HCT116 (cell line): ENCODE measurements around the gene MYO7A. TPM values are rescaled to one million over a fixed set of nuclear protein-coding genes. Genes with fewer than 3 reads are reported as not detected.

Source experiments
- ATAC-seq: fragments of 200-7000 bp; cut with Tn5 transposase; 2 replicates; pipeline ENCODE4 v1.9.1; 2020; ENCODE audit warnings: mild to moderate bottlenecking, moderate library complexity
- BruUV-seq: library from RNA; stranded (reverse); fragments of 400-500 nt; replicated peaks from 2 replicates; lab custom pipeline; 2021; lab: Mats Ljungman, UMichigan
- CTCF ChIA-PET: fragments of 300-600 bp; sonication (Branson Sonifier 250); formaldehyde crosslinking; loops from one replicate; lab custom pipeline; 2021; ENCODE audit warnings: antibody characterized with exemption; lab: Charles Lee
- POLR2A ChIA-PET: fragments of 300-600, 350-600 bp; sonication (Branson Sonifier 250); formaldehyde crosslinking; loops from one replicate; lab custom pipeline; 2021; ENCODE audit warnings: antibody characterized with exemption; lab: Charles Lee
- RAD21 ChIA-PET, 2 experiments: fragments of 300-600 bp; sonication (Branson Sonifier 250); formaldehyde crosslinking; loops; one replicate each; lab custom pipeline; 2023; ENCODE audit warnings: low total read pairs in 2 of 2; ENCODE audit not compliant: uncharacterized antibody in 2 of 2, unreplicated experiment in 2 of 2, low non-redundant PET in 1 of 2; lab: Charles Lee
- DNase-seq: peaks from one replicate; pipeline ENCODE4 v3.0.0-alpha.2; 2010; ENCODE audit warnings: low read depth, low spot score
- H2AFZ ChIP-seq: fragments of 200-600 bp; shearing (Covaris generic), sonication (generic); 2 replicates; pipeline ENCODE4 v1.6.1; 2017; ENCODE audit warnings: low read depth, mixed run types, mixed read lengths, antibody characterized with exemption, low read length; ENCODE audit not compliant: poor library complexity, severe bottlenecking
- H3K27ac ChIP-seq: 2 replicates; pipeline ENCODE4 v1.5.1; 2012; ENCODE audit warnings: low read depth, low read length
- H3K27me3 ChIP-seq: fragments of 200-600 bp; sonication (generic); 2 replicates; pipeline ENCODE4 v1.6.1; 2016; ENCODE audit warnings: mixed run types, low read length, mixed read lengths; ENCODE audit not compliant: insufficient read depth
- H3K36me3 ChIP-seq, 2 experiments: fragments of 200-500 bp in 1 of 2; fragments of 200-600 bp in 1 of 2; sonication (Bioruptor generic) in 1 of 2; sonication (generic) in 1 of 2; 2 replicates each; pipeline versions ENCODE4 v1.5.1 to v1.6.1; 2014 to 2016; ENCODE audit warnings: low read length in 2 of 2, inconsistent platforms in 1 of 2, mixed read lengths in 1 of 2, mixed run types in 1 of 2; ENCODE audit not compliant: insufficient read depth in 2 of 2, control insufficient read depth in 1 of 2
- H3K4me1 ChIP-seq, 2 experiments: fragments of 200-600 bp in 1 of 2; sonication (generic) in 1 of 2; 2 replicates each; pipeline versions ENCODE4 v1.5.1 to v1.6.1; 2012 to 2017; ENCODE audit warnings: low read length in 2 of 2, inconsistent platforms in 1 of 2, mild to moderate bottlenecking in 1 of 2, mixed read lengths in 1 of 2, mixed run types in 1 of 2, moderate library complexity in 1 of 2; ENCODE audit not compliant: insufficient read depth in 2 of 2, control insufficient read depth in 1 of 2
- H3K4me2 ChIP-seq: fragments of 200-600 bp; sonication (generic); 2 replicates; pipeline ENCODE4 v1.6.1; 2017; ENCODE audit warnings: mixed run types, low read length, mixed read lengths
- H3K4me3 ChIP-seq, 2 experiments: fragments of 200-600 bp in 1 of 2; sonication (generic) in 1 of 2; replicated peaks in 1 of 2; 2 replicates each; pipeline ENCODE4 v1.5.1; 2011 to 2016; ENCODE audit warnings: low read length in 2 of 2, control low read depth in 1 of 2, low read depth in 1 of 2, mild to moderate bottlenecking in 1 of 2, mixed read lengths in 1 of 2, mixed run types in 1 of 2
- H3K79me2 ChIP-seq: fragments of 200-600 bp; sonication (generic); 2 replicates; pipeline ENCODE4 v1.6.1; 2017; ENCODE audit warnings: mild to moderate bottlenecking, mixed run types, low read length, moderate library complexity, mixed read lengths; ENCODE audit not compliant: insufficient read depth
- H3K9ac ChIP-seq: fragments of 200-600 bp; sonication (generic); 2 replicates; pipeline ENCODE4 v1.6.1; 2016; ENCODE audit warnings: low read length, mixed read lengths
- H3K9me2 ChIP-seq: fragments of 200-600 bp; sonication (generic), shearing (Covaris generic); 2 replicates; pipeline ENCODE4 v1.6.1; 2017; ENCODE audit warnings: mixed run types, mild to moderate bottlenecking, moderate library complexity; ENCODE audit not compliant: insufficient read depth
- H3K9me3 ChIP-seq, 2 experiments: fragments of 200-500 bp in 1 of 2; fragments of 200-600 bp in 1 of 2; sonication (Bioruptor generic) in 1 of 2; sonication (generic) in 1 of 2; 2 replicates each; pipeline ENCODE4 v1.6.1; 2014 to 2017; ENCODE audit warnings: low read length in 2 of 2, mixed read lengths in 2 of 2, inconsistent platforms in 1 of 2, low read depth in 1 of 2, mild to moderate bottlenecking in 1 of 2, mixed run types in 1 of 2, moderate library complexity in 1 of 2; ENCODE audit not compliant: control insufficient read depth in 1 of 2, insufficient read depth in 1 of 2
- H4K20me1 ChIP-seq: fragments of 200-600 bp; sonication (generic), shearing (Covaris generic); 2 replicates; pipeline ENCODE4 v1.6.1; 2017; ENCODE audit warnings: mixed run types, mild to moderate bottlenecking, moderate library complexity; ENCODE audit not compliant: insufficient read depth
- CBX3 ChIP-seq: IDR thresholded peaks from 2 replicates; pipeline ENCODE4 v1.6.1; 2012; ENCODE audit warnings: low read depth
- ELF1 ChIP-seq: IDR thresholded peaks from 2 replicates; pipeline ENCODE4 v1.6.1; 2012; ENCODE audit warnings: low read depth, borderline replicate concordance
- EZH2 ChIP-seq: fragments of 200-600 bp; sonication (generic); IDR thresholded peaks from 2 replicates; pipeline ENCODE4 v1.6.1; 2017; ENCODE audit warnings: antibody characterized with exemption, mixed run types
- EZH2phosphoT487 ChIP-seq: fragments of 200-600 bp; IDR thresholded peaks from 2 replicates; pipeline ENCODE4 v1.6.1; 2018; ENCODE audit warnings: antibody characterized with exemption, borderline replicate concordance
- FOSL1 ChIP-seq: IDR thresholded peaks from 2 replicates; pipeline ENCODE4 v1.6.1; 2012; ENCODE audit warnings: low read depth
- JUND ChIP-seq: IDR thresholded peaks from 2 replicates; pipeline ENCODE4 v1.6.1; 2012
- POLR2AphosphoS5 ChIP-seq: IDR thresholded peaks from 2 replicates; pipeline ENCODE4 v1.6.1; 2011; ENCODE audit warnings: mild to moderate bottlenecking, low read depth, low read length, moderate library complexity
- SP1 ChIP-seq: IDR thresholded peaks from 2 replicates; pipeline ENCODE4 v1.6.1; 2012; ENCODE audit warnings: low read depth
- SRF ChIP-seq: IDR thresholded peaks from 2 replicates; pipeline ENCODE4 v1.6.1; 2012; ENCODE audit warnings: low read depth
- TCF7L2 ChIP-seq: IDR thresholded peaks from 2 replicates; pipeline ENCODE4 v1.7.0; 2011; ENCODE audit warnings: borderline replicate concordance, inconsistent platforms; ENCODE audit not compliant: insufficient read depth, insufficient read length; ENCODE audit errors: extremely low read depth
- ZFX ChIP-seq: fragments of 450-650 bp; IDR thresholded peaks from 2 replicates; pipeline ENCODE4 v1.6.1; 2017
- ZNF274 ChIP-seq: fragments of 200-500 bp; sonication (Bioruptor generic); IDR thresholded peaks from 2 replicates; pipeline ENCODE4 v1.6.1; 2014; ENCODE audit warnings: mild to moderate bottlenecking, low read depth, low read length, inconsistent platforms
- intact Hi-C: fragments of 100-400 bp; cut with micrococcal nuclease; formaldehyde crosslinking; loops from 2 replicates; pipeline ENCODE4 v1.10.0; 2022
- total RNA-seq: library from RNA; stranded (reverse); gene quantifications from one replicate; pipeline ENCODE4 v1.2.1, GENCODE V29; 2021; ENCODE audit not compliant: unreplicated experiment
- TF ChIP-seq, protein P1 (sequence below), 3 experiments: fragments of 200-600 bp in 1 of 3; sonication (generic) in 1 of 3; IDR thresholded peaks in 2 of 3; conservative IDR thresholded peaks in 1 of 3; 2 replicates each; pipeline ENCODE4 v1.5.1; 2012 to 2017; ENCODE audit warnings: low read depth in 2 of 3, low read length in 2 of 3, antibody characterized with exemption in 1 of 3, borderline replicate concordance in 1 of 3, control low read depth in 1 of 3, mild to moderate bottlenecking in 1 of 3, mixed read lengths in 1 of 3, mixed run types in 1 of 3, moderate library complexity in 1 of 3; ENCODE audit not compliant: insufficient read depth in 1 of 3
- TF ChIP-seq, protein P2 (sequence below): IDR thresholded peaks from 2 replicates; pipeline ENCODE4 v1.6.1; 2012; ENCODE audit warnings: low read depth
- TF ChIP-seq, protein P3 (sequence below): IDR thresholded peaks from 2 replicates; pipeline ENCODE4 v1.6.1; 2011; ENCODE audit warnings: mild to moderate bottlenecking, low read length, moderate library complexity; ENCODE audit not compliant: insufficient replicate concordance; ENCODE audit errors: extremely low read depth
- TF ChIP-seq, protein P4 (sequence below): IDR thresholded peaks from 2 replicates; pipeline ENCODE4 v1.6.1; 2012
- TF ChIP-seq, protein P5 (sequence below): IDR thresholded peaks from 2 replicates; pipeline ENCODE4 v1.6.1; 2012

The MYO7A gene
- total RNA-seq, 1 experiment from 2014 or later, result 1.8 TPM

DNA sequence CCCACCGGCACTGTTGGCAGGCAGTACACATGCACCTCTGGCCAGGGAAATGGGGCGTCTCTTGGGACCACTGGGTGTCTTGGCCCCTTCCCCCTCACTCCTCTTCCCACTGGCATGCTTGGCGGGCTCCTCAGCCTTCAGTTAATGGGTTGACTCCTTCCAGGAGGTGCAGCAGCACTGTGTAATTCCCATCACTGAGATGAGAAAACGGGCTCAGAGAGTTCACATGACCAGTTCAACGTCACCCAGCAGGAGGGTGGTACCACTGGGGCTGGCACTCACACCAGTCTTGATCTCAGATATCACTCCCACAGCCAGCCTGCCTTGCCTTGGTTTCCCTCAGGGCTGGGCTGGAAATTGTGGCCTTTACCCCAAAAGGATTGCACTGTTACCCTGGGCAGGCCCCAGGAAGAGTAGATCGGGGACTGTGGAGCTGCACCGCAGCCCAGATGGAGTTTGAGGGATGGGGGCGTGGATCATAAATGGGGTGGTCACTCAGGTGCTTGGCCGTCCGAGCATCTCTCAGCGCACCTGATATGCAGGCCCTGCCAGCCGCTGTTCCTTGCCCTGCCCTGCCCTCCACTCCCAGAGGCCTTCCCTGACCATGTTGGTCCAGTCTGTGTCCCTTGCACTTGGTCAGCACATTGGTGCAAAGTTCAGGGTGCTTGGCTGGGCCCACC, 44.3 kb upstream of the MYO7A start:
- H3K4me1 ChIP-seq, result 0 out of 4 replicates have a peak, but pooled peaks cover 0 to 2% of the 10 kb centered on the region in 2 experiments
- DNase-seq, result no peak
- no peaks in the 10 kb centered on the region for H3K9me2 ChIP-seq
- H3K9me3 ChIP-seq, result no peaks in the 10 kb centered on the region
- no peak overlapping the region for H2AFZ ChIP-seq
- H3K4me3 ChIP-seq, result no peak overlapping the region
- intact Hi-C loops, result no loop called here
- no peaks in the 10 kb centered on the region for H3K79me2 ChIP-seq
- no peak overlapping the region for H3K4me2 ChIP-seq
- no peaks in the 10 kb centered on the region for H3K36me3 ChIP-seq
- no peak overlapping the region for H3K27ac ChIP-seq
- CTCF ChIA-PET, result no interaction called here
- H3K27me3 ChIP-seq, result no peaks in the 10 kb centered on the region
- no TSS peak for BruUV-seq
- POLR2A ChIA-PET, result no interaction called here
- RAD21 ChIA-PET, result no interaction called here
- no peak for TF ChIP-seq TCF7L2
- no peak for TF ChIP-seq SP1
- TF ChIP-seq SRF, result no peak
- TF ChIP-seq, protein P1, sequence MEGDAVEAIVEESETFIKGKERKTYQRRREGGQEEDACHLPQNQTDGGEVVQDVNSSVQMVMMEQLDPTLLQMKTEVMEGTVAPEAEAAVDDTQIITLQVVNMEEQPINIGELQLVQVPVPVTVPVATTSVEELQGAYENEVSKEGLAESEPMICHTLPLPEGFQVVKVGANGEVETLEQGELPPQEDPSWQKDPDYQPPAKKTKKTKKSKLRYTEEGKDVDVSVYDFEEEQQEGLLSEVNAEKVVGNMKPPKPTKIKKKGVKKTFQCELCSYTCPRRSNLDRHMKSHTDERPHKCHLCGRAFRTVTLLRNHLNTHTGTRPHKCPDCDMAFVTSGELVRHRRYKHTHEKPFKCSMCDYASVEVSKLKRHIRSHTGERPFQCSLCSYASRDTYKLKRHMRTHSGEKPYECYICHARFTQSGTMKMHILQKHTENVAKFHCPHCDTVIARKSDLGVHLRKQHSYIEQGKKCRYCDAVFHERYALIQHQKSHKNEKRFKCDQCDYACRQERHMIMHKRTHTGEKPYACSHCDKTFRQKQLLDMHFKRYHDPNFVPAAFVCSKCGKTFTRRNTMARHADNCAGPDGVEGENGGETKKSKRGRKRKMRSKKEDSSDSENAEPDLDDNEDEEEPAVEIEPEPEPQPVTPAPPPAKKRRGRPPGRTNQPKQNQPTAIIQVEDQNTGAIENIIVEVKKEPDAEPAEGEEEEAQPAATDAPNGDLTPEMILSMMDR (IDR thresholded peaks at IDR 0.05 in 2 of 3, conservative IDR thresholded peaks at IDR 0.05 in 1 of 3; ENCODE audit: borderline replicate concordance in 1 of 3, insufficient read depth in 1 of 3, low read depth in 2 of 3, low read length in 2 of 3), result no peak
- TF ChIP-seq, protein P2, sequence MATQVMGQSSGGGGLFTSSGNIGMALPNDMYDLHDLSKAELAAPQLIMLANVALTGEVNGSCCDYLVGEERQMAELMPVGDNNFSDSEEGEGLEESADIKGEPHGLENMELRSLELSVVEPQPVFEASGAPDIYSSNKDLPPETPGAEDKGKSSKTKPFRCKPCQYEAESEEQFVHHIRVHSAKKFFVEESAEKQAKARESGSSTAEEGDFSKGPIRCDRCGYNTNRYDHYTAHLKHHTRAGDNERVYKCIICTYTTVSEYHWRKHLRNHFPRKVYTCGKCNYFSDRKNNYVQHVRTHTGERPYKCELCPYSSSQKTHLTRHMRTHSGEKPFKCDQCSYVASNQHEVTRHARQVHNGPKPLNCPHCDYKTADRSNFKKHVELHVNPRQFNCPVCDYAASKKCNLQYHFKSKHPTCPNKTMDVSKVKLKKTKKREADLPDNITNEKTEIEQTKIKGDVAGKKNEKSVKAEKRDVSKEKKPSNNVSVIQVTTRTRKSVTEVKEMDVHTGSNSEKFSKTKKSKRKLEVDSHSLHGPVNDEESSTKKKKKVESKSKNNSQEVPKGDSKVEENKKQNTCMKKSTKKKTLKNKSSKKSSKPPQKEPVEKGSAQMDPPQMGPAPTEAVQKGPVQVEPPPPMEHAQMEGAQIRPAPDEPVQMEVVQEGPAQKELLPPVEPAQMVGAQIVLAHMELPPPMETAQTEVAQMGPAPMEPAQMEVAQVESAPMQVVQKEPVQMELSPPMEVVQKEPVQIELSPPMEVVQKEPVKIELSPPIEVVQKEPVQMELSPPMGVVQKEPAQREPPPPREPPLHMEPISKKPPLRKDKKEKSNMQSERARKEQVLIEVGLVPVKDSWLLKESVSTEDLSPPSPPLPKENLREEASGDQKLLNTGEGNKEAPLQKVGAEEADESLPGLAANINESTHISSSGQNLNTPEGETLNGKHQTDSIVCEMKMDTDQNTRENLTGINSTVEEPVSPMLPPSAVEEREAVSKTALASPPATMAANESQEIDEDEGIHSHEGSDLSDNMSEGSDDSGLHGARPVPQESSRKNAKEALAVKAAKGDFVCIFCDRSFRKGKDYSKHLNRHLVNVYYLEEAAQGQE, result no peak
- no peak for TF ChIP-seq FOSL1
- TF ChIP-seq, protein P3, sequence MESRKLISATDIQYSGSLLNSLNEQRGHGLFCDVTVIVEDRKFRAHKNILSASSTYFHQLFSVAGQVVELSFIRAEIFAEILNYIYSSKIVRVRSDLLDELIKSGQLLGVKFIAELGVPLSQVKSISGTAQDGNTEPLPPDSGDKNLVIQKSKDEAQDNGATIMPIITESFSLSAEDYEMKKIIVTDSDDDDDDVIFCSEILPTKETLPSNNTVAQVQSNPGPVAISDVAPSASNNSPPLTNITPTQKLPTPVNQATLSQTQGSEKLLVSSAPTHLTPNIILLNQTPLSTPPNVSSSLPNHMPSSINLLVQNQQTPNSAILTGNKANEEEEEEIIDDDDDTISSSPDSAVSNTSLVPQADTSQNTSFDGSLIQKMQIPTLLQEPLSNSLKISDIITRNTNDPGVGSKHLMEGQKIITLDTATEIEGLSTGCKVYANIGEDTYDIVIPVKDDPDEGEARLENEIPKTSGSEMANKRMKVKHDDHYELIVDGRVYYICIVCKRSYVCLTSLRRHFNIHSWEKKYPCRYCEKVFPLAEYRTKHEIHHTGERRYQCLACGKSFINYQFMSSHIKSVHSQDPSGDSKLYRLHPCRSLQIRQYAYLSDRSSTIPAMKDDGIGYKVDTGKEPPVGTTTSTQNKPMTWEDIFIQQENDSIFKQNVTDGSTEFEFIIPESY, result no peak
- TF ChIP-seq EZH2, result no peak
- no peak for TF ChIP-seq ZFX
- TF ChIP-seq, protein P4, sequence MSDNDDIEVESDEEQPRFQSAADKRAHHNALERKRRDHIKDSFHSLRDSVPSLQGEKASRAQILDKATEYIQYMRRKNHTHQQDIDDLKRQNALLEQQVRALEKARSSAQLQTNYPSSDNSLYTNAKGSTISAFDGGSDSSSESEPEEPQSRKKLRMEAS, result no peak
- no peak for TF ChIP-seq EZH2phosphoT487
- TF ChIP-seq, protein P5, sequence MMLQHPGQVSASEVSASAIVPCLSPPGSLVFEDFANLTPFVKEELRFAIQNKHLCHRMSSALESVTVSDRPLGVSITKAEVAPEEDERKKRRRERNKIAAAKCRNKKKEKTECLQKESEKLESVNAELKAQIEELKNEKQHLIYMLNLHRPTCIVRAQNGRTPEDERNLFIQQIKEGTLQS, result no peak
- no peak for TF ChIP-seq ZNF274
- no peak for TF ChIP-seq ELF1
- no peak for TF ChIP-seq POLR2AphosphoS5
- no peak for TF ChIP-seq JUND
- TF ChIP-seq CBX3, result no peak
- TF ChIP-seq, all 23 proteins: peak for 0
- Histone ChIP-seq H4K20me1 (no peaks in the 10 kb centered on the region), H3K9ac (no peak overlapping the region)
- no peak for ATAC-seq
